Endodermal cell (in vitro differentiated cells): ENCODE results near the gene DOK7. TPM values are rescaled to one million over a fixed set of nuclear protein-coding genes. Genes with fewer than 3 reads are reported as not detected.

ENCODE experiments used
- DNase-seq: peaks from one replicate; pipeline ENCODE4 v3.0.0-alpha.2; 2017
- H3K27ac ChIP-seq: 2 replicates; pipeline ENCODE4 v1.5.1; 2013; ENCODE audit warnings: mild to moderate bottlenecking, low read depth, low read length, moderate library complexity
- H3K27me3 ChIP-seq: 2 replicates; pipeline ENCODE4 v1.6.1; 2013; ENCODE audit warnings: mild to moderate bottlenecking, low read length, moderate library complexity; ENCODE audit not compliant: insufficient read depth, control insufficient read depth, poor library complexity, severe bottlenecking
- H3K36me3 ChIP-seq: 2 replicates; pipeline ENCODE4 v1.7.0; 2013; ENCODE audit warnings: mild to moderate bottlenecking, low read length, moderate library complexity; ENCODE audit not compliant: control insufficient read depth, insufficient read depth
- H3K4me1 ChIP-seq: one replicate; pipeline ENCODE4 v1.7.0; 2013; ENCODE audit warnings: low read length; ENCODE audit not compliant: control insufficient read depth, insufficient read depth
- H3K4me3 ChIP-seq: 2 replicates; pipeline ENCODE4 v1.5.1; 2013; ENCODE audit warnings: mild to moderate bottlenecking, low read length, moderate library complexity
- H3K9ac ChIP-seq: 2 replicates; pipeline ENCODE4 v1.6.1; 2013; ENCODE audit warnings: mild to moderate bottlenecking, low read length, moderate library complexity; ENCODE audit not compliant: poor library complexity, severe bottlenecking; ENCODE audit errors: extremely low read depth
- H3K9me3 ChIP-seq: 2 replicates; pipeline ENCODE4 v1.6.1; 2013; ENCODE audit warnings: mild to moderate bottlenecking, low read length, moderate library complexity; ENCODE audit not compliant: control insufficient read depth
- H3K27ac Mint-ChIP-seq: 2 replicates; pipeline ENCODE4 v1.8.0; 2020; ENCODE audit warnings: mixed read lengths
- H3K27me3 Mint-ChIP-seq: 2 replicates; pipeline ENCODE4 v1.8.0; 2021; ENCODE audit warnings: mild to moderate bottlenecking, mixed read lengths; ENCODE audit not compliant: insufficient read depth
- H3K36me3 Mint-ChIP-seq: 2 replicates; pipeline ENCODE4 v1.8.0; 2020; ENCODE audit warnings: low read depth, mixed read lengths
- H3K4me1 Mint-ChIP-seq: 2 replicates; pipeline ENCODE4 v1.8.0; 2020; ENCODE audit warnings: mixed read lengths
- H3K4me3 Mint-ChIP-seq: 2 replicates; pipeline ENCODE4 v1.8.0; 2020; ENCODE audit warnings: mild to moderate bottlenecking, moderate library complexity, mixed read lengths
- H3K9me3 Mint-ChIP-seq: 2 replicates; pipeline ENCODE4 v1.8.0; 2020; ENCODE audit warnings: mild to moderate bottlenecking, mixed read lengths
- CTCF ChIP-seq: fragments of 200-600 bp; sonication (generic); conservative IDR thresholded peaks from 2 replicates; pipeline ENCODE4 v1.5.0; 2021; ENCODE audit warnings: antibody characterized with exemption, mild to moderate bottlenecking
- WGBS, 2 experiments: methylation state at CpG; one replicate each; pipeline versions ENCODE4 v1.1.5 to v1.1.7; 2013; ENCODE audit warnings: missing lambda C conversion rate in 2 of 2, mixed read lengths in 1 of 2; ENCODE audit not compliant: insufficient coverage in 1 of 2, insufficient read length in 1 of 2; 5-methylcytosine and 5-hydroxymethylcytosine counted together
- total RNA-seq, 2 donors: library from RNA; stranded (reverse); fragmentation: NEBNext Ultra II Directional in 1 of 2; extraction: Animal tissue kit (Norgen Biotek cat#: 25700) in 1 of 2; gene quantifications; 2 replicates in 1 of 2; 3 replicates in 1 of 2; pipeline ENCODE4 v1.2.1, GENCODE V29; 2021

DOK7 gene
- total RNA-seq, 2 donors from 2014 or later, result 0.38 to 1.3 TPM

- no peaks in the 10 kb centered on the region for H3K4me1 ChIP-seq
- no peak overlapping the region for H3K4me3 ChIP-seq
- 92 to 95% methylated on average over 6 to 20 of the region's 21 CpGs for WGBS, 2 experiments
- Mint-ChIP-seq H3K27ac (no peak overlapping the region), H3K4me3 (no peak overlapping the region), H3K4me1 (peaks cover 1% of the 10 kb centered on the region), H3K36me3 (peaks cover 28% of the 10 kb centered on the region), H3K27me3 (no peaks in the 10 kb centered on the region), H3K9me3 (no peaks in the 10 kb centered on the region)
- no peak for TF ChIP-seq CTCF
- no peaks in the 10 kb centered on the region for H3K9me3 ChIP-seq
- peak; percentile 41 for DNase-seq
- H3K27me3 ChIP-seq, result no peaks in the 10 kb centered on the region
- no peak overlapping the region for H3K9ac ChIP-seq
- no peak overlapping the region for H3K27ac ChIP-seq
- H3K36me3 ChIP-seq, result peaks cover 12% of the 10 kb centered on the region
Observed at GRCh38 chr4:3417448-3417847, 45.7 kb upstream of the DOK7 start.

DNA sequence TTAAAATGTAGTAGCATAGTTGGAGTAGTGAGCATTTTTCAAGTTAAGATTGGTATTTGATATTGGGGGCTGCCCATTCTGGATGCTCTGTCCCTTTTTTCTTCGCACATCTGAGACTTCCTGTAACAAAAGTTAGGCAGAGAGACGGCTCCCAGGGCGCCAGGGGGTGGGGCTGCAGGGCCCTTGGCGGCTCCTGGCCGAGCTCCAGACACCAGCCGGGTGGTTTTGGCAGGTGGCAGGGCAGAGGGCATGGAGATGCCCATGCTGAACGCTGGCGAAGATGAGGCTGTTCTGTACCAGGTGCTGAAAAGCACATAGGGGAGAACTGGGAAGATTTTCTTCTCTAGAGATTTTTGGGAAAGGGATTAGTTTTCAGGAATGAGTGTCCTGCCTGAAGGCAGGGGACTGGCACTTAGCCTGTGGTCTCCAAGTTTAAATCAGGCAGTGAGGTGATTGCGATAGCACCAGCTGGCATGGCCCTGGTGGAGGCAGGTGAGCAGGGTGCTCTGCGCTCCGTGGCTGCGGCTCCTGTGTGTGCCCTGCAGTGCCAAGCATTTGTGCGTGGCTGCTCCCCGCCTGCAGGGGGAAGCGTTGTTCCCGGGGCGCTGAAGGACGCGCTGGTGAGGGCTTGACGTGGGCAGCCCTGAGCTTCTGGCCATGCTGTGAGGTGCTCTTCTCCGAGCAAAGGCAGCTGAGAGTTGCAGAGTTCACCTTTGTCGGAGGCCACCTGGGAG, 44.9 kb upstream of the DOK7 start:
- H3K4me3 Mint-ChIP-seq, result no peak overlapping the region
- H3K36me3 Mint-ChIP-seq, result peaks cover 28% of the 10 kb centered on the region
- no peak overlapping the region for H3K9ac ChIP-seq
- peak; percentile 64 for DNase-seq
- H3K4me1 ChIP-seq, result no peaks in the 10 kb centered on the region
- 91 to 99% methylated on average over 13 to 22 of the region's 22 CpGs for WGBS, 2 experiments
- H3K9me3 ChIP-seq, result no peaks in the 10 kb centered on the region
- no peaks in the 10 kb centered on the region for H3K27me3 Mint-ChIP-seq
- H3K9me3 Mint-ChIP-seq, result no peaks in the 10 kb centered on the region
- no peaks in the 10 kb centered on the region for H3K4me1 Mint-ChIP-seq
- H3K27ac Mint-ChIP-seq, result no peak overlapping the region
- H3K27ac ChIP-seq, result no peak overlapping the region
- peak; percentile 61 for TF ChIP-seq CTCF
- no peaks in the 10 kb centered on the region for H3K27me3 ChIP-seq
- no peak overlapping the region for H3K4me3 ChIP-seq
- peaks cover 12% of the 10 kb centered on the region for H3K36me3 ChIP-seq

DNA sequence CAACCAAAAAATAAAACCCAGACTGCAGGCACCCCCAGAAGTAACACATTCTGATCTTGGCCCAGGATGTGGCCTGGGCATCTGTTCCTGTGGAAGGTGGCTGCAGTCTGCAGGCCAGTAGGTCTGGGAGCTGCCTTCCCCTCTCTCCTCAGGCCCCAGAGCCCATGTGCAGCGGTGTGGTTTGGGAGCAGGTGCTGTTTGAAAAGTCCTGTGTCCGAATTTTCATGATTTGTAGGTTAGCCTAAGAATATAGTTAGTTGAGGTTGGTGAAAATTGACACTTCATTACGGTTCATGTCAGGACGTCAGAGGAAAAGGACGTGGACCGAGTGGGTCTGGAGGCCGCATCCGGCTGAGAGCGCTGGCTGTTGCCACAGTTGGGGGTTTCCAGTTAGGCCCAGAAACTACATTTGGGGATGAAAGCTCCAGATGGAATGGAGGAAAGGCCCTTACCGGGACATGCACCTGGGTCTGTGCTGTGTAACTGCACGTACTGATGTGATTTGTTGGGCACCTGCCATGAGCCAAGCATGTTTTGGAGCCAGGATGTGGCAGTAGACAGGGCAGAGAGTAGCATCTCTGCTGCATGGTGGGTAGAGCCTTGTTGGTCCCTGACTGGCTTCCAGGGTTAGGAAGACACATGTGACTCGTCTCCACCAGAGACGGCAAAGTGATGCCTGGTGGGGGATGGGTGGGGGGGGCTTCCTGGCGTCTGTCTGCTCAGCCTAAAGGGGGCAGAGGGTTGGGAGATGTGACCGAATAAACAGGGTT, 43.1 kb upstream of the DOK7 start:
- no peak overlapping the region for H3K27ac ChIP-seq
- no peaks in the 10 kb centered on the region for H3K9me3 ChIP-seq
- peak; percentile 32 for DNase-seq
- Mint-ChIP-seq H3K4me3 (no peak overlapping the region), H3K27me3 (no peaks in the 10 kb centered on the region), H3K27ac (no peak overlapping the region), H3K9me3 (no peaks in the 10 kb centered on the region), H3K36me3 (peaks cover 28% of the 10 kb centered on the region), H3K4me1 (no peaks in the 10 kb centered on the region)
- peaks cover 12% of the 10 kb centered on the region for H3K36me3 ChIP-seq
- H3K27me3 ChIP-seq, result no peaks in the 10 kb centered on the region
- TF ChIP-seq CTCF, result no peak
- WGBS, 2 experiments, result 91 to 99% methylated on average over 9 to 15 of the region's 15 CpGs
- no peak overlapping the region for H3K4me3 ChIP-seq
- no peaks in the 10 kb centered on the region for H3K4me1 ChIP-seq
- no peak overlapping the region for H3K9ac ChIP-seq
